Activated T-cell treated with anti-CD3 and anti-CD28 coated beads, Interleukin-2, amount 50 U/mL, for 48 hours (primary cell): Measurements from ENCODE around the gene NFKBIL1.
A peak's percentile ranks its signal among the peaks of the same experiment; 100 is the strongest.
"Not testable (repeated sequence)": the region's sequence is repeated elsewhere in the genome, so short reads cannot be mapped to it uniquely, and the experiment has no call there.

Experiments
- DNase-seq, 2 experiments: peaks; one replicate each; pipeline ENCODE4 v3.0.0-alpha.2; 2020

NFKBIL1 gene, protein sequence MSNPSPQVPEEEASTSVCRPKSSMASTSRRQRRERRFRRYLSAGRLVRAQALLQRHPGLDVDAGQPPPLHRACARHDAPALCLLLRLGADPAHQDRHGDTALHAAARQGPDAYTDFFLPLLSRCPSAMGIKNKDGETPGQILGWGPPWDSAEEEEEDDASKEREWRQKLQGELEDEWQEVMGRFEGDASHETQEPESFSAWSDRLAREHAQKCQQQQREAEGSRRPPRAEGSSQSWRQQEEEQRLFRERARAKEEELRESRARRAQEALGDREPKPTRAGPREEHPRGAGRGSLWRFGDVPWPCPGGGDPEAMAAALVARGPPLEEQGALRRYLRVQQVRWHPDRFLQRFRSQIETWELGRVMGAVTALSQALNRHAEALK

DNA sequence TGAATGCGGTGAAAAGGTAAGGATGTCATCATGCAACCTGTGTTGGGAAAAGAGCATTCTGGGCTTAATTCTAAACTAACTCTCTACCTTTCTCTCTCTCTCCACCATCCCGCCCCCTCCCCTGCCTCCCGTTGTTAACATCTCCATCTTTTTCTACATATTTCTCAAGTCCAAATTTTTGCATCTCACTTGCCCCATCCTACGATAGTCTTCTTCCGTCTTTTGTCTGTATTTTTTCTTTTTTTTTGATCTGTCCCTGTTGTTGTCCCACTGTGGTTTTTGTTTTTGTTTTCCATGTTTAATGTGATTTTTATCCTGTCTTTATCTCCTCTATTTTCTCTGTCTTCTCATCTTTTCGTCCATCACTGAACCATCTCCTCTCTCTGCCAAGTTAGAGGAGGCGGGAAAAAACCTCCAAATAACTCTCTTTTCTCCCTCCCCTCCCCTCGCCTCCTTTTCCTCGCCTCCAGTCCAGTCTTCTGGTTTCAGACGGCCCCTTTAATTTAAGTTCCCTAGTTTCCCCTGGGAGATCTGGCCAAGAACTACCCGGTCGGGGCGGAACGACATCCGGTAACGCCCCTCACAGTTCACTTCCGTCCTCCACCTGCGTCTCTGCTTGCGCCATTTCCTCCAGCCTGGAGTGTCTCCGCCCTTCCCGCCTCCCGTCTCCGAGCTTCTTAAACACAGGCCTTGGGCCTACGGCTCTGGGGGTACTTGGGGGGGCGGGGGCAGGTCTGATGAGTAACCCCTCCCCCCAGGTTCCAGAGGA lies at the start of gene NFKBIL1:
TSS of gene NFKBIL1 (plus strand) at position 651 of the 769 bp plus-strand sequence. CDS start at position 738, 87 bp downstream.
- DNase-seq = peak; percentile 93 to 95

DNA sequence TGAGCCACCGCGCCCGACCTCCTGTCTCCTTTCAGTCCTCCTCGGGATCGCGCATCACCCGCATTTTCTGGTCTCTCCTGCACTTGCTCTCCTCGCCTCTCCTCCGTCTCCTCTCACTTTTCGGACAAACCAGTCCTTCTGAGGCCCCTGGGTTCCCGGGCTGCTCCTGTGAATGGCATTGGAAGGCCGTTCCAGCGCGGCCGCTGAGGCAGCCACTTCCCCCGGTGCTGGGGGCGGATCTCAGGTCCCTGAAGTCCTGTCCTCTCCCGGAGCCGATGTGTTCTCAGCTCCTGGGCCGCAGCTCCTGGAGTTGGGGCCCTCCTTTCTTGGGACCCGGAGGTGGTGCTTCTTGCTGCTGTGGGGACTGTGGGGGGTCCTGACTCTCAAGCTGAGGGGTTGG lies 48.7 kb upstream of the NFKBIL1 start:
- peak in 1 of 2 experiments; percentile 33 for DNase-seq

DNA sequence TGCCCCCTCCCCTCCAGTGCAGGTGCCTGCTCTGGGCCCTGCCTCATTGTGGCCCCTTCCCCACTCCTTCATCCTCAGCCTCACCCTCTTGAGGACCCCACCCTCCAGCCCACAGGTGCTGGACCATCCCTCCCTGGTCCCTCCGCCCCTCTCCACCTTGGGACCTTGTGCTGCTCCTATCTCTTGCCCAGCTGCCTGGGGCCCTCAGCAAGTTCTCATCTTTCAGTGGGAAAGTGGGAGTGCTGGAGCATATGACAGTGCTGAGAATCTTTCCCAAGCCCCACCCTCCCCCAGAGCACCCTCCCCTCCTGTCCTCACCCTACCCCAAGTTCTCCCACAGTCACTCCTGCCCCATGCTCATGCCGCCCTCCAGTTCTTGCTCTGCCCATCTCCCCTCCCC lies 47.8 kb upstream of the NFKBIL1 start:
- DNase-seq = not testable (repeated sequence)

DNA sequence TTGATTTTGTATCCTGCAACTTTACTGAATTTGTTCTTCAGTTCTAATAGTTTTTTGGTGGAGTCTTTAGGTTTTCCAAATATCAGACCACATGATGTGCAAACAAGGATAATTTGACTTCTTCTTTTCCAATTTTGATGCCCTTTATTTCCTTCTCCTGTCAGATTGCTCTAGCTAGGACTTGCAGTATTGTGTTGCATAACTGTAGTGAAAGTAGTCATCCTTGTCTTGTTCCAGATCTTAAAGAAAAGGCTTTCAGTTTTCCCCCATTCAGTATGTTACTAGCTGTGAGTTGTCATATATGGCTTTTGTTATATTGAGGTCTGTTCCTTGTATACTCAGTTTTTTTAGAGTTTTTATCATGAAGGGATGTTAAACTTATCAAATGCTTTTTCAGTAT lies 44.8 kb upstream of the NFKBIL1 start:
- no peak for DNase-seq

DNA sequence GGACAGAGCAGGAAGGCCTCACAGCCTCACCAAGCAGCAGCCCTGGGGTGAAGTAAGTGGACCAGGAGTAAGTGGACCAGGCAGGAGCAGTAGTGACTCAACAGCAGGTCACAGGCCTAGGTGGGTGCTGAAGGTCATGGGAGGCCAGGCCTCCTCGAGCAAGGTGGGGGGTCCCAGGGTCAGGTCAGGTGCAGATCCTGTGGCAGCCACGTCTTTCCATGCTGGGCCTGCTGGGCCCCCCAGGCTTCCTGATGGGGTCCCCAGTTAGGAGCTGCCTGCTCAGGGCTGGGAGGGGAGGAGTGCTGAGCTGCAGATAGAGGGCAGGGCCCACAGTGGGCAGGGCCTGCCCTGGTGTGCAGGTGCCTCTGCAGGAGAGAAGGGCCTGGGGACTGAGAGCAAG lies 38.4 kb upstream of the NFKBIL1 start:
- DNase-seq = not testable (repeated sequence)

DNA sequence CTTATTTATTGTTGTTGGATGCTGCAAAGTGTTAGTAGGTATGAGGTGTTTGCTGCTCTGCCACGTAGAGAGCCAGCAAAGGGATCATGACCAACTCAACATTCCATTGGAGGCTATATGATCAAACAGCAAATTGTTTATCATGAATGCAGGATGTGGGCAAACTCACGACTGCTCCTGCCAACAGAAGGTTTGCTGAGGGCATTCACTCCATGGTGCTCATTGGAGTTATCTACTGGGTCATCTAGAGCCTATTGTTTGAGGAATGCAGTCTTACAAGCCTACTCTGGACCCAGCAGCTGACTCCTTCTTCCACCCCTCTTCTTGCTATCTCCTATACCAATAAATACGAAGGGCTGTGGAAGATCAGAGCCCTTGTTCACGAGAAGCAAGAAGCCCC lies 37.4 kb upstream of the NFKBIL1 start:
- no peak for DNase-seq

DNA sequence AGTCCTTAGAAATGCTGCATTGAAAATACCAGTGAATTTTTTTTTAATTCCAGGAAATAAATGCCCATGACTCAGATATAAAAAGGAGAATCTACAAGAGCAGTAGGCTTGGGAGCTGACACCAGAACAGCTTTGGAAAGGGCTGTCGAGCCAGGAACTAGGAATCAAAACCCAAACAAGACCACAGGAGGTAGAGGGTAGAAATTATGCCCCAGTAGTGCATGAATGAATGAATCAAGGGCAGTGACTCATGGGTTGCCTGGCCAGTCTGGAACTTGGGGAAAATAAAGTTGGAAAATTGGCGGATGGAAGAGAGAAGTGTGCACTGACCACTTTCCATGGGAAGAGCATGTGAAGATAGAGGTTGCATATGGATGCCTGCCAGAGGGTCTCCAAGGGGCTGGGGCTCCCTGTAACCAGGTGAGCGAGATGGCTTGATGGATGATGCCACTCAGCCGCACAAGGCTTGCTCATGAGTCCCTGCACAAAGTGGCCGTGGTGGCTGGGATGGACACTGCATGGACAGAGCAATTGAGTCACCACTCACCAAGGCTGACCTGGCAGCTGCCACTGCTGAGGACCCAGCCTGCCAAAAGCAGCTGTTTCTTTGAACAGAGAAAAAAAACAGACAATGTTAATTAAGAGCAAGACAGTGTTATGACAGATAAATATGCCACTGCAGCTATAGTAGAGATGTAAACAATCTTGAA lies 33.8 kb upstream of the NFKBIL1 start:
- DNase-seq = peak in 1 of 2 experiments; percentile 12

DNA sequence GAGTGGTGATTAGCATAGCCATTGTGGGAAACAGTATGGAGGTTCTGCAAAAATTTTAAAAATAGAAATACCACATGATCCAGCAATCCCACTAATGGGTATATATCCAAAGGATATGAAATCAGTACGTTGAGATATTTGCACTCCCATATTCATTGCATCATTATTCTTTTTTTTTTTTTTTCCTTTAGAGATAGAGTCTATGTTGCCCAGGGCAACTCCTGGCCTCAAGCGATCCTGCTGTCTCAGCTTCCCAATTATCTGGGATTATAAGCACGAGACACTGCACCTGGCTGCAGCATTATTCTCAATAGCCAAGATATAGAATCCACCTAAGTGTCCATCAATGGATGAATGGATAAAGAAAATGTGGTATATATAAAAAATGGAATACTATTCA lies 25.6 kb upstream of the NFKBIL1 start:
- DNase-seq = no peak

DNA sequence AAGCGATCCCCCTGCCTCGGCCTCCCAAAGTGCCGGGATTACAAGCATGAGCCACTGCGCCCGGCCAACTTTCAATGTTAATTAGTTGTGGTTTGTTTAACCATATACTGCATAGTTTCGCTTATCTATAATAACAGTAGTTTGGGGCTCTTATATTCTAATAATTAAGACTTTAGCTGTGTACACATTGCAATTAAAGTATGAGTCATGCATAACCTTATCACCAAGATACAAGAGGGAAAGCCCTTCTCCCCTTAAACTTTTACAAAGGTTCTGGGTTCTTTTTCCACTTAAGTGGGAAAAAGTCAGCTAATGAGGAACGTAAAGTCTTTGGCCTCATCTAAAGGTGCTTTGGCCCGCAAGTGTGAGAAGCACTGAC lies 21.9 kb upstream of the NFKBIL1 start:
- DNase-seq = no peak

DNA sequence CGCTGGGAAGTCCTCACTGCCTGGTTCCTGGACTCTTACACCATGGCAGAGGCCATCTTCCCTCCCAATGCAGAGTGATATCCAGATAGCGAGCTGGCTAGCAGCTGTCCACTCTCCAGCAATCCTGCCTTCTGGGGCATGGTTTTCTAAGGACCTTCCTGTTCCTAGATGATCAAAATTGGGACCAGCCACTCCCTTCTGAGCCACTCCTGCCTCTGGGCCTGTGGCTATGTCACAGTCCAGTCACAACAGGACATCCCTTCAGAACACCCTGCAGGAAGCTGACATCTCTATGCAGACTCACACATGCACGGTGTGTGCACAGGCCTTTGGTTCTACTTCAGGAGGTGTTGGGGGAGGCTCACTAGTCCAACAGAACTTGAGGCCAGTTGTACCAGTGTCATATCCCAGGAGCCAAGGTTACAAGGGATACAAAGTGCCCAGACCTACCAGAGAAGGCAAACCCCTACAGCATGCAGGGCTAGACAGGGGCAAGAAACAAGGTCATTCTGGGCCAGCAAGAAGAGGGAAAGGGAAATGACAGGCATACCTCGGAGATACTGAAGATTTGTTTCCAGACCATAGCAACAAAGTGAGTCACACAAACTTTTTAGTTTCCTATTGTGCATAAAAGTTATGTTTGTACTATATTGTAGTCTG lies 21.3 kb upstream of the NFKBIL1 start:
- DNase-seq = peak; percentile 18 to 19

DNA sequence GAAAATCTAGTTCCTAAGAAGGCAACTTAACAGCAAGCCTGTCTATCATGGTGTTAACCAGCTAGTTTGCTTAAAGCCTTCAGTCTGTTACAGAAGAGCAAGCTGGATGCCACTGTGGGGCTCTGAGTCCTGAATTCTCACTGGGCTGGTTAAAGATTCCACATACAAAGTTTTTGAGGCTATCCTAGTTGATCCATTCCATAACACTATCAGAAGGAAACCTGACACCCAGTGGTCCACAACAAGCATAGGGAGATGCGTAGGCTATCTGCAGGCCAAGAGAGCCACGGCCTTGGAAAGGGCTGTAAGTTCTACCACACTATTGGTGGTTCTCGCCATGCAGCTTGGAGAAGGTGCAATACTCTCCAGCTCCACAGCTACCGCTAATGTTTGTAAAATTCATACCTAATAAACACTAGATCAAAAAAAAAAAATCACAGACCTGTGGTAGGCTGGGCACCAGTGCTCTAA lies 19.1 kb upstream of the NFKBIL1 start:
- DNase-seq = peak in 1 of 2 experiments; percentile 23

DNA sequence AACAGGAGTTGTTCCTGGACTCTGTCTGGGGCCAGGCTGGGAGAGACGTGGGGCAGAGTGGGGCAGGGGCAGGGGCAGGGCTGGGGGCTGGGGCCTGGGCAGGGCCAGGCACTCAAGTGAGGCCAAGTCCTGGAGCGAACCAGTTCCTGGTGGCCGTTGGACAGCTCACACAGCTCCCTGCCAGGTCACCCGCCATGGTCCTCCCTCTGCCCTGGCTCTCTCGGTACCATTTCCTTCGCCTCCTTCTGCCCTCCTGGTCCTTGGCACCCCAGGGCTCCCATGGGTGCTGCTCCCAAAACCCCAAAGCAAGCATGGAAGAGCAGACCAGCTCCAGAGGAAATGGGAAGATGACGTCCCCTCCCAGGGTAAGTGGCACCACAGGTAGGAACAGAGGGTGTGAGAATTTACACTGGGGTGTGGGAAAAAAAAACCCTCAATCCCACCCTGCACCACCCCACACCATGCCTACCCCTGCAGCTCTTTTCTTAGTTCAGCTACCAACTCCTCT lies 18.5 kb upstream of the NFKBIL1 start, which contains the start of gene MCCD1:
TSS of gene MCCD1 (plus strand) at position 142 of the 508 bp plus-strand sequence. CDS start at position 195, 53 bp downstream.
- DNase-seq = no peak

DNA sequence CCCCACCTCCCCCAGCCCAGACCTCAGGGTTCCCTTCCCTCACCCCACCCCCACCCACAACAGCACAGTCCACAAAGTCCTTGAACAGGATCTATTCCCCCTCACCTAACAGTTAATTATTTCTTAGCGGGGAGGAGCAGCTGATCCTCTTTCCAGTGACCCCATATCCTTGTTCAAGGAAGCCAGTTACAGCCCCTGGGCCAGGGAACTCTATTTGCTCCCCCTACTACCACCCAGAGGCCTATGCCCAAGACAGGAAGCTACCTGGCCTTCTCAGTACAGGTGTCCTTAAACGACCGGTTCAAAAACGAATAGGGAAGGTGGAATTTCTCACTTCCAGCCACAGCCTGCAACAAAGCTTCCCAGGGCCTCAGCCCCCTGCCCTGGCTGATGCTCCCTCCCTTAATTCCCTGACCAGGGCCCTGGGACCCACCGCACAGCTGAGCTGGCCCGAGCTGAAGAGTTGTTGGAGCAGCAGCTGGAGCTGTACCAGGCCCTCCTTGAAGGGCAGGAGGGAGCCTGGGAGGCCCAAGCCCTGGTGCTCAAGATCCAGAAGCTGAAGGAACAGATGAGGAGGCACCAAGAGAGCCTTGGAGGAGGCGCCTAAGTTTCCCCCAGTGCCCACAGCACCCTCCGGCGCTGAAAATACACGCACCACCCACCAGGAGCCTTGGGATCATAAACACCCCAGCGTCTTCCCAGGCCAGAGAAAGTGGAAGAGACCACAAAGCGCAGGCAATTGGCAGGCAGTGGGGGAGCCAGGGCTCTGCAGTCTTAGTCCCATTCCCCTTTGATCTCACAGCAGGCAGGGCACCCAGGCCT lies 17.9 kb upstream of the NFKBIL1 start:
- DNase-seq = no peak

DNA sequence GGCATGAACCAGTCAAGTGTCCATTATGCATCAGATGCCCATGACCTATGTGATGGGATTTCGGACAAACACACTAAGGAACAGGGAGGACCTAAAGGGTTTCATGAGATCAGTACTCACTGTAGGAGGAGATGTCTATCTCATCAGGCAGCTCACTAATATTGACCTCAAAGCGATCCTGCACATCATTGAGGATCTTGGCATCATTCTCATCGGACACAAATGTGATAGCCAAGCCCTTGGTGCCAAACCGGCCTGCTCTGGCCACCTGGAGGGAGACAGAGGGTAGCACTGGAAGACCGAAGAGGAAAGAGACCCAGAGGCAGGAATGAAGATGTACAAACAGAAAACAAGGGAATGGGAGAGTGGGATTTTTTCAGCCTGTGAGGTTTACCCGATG lies 16.7 kb upstream of the NFKBIL1 start:
- no peak for DNase-seq

DNA sequence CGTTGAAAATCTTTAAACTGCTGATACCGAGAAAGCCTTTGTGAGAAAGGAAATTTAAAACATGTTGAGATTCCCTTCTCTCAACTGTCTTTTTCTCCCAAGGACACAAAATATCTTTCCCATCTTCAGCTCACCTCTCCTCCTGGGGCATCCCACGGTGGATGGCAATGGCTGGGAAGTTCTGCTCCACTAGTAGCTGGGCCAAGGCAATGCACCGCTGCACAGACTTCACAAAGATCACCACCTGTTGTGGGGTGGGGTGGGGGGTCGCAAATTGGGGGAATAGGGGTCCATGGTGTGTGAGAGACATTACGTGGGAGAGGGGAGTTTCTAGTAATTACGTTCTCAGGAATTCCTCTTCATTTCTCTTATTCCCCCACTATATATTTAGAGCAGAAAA lies 16.2 kb upstream of the NFKBIL1 start:
- DNase-seq = peak in 1 of 2 experiments; percentile 15

DNA sequence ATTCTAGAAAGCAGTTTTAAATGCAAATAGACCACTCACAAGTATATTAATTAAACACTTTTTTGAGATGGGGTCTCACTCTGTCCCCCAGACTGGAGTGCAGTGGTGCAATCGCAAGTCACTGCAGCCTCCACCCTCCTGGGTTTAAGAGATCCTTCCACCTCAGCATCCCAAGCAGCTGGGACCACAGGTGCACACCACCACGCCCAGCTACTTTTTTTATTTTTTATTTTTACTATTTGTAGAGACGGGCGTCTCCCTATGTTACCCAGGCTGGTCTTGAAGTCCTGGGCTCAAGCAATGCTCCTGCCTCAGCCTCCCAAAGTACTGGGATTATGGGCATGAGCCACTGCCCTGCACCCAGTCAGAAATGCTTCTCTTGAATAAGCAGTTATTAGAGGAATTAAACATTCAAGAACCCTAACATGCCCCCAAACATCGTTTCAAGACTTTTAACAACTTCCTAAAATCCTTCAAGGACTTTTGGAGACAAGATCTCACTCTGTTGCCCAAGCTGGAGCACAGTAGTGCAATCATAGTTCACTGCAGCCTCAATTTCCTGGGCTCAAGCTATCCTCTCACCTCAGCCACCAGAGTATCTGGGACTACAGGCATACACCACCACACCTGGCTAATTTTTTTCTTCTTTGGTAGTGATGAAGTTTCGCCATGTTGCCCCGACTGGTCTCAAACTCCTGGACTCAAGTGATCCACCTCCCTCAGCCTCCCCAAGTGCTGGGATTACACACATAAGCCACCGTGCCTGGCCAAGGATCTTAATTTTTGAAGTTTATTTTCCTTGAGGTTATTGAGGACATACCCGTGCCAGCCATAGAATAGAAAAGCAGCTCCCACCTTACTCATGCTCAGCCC lies 15.4 kb upstream of the NFKBIL1 start:
- DNase-seq = peak in 1 of 2 experiments; percentile 15

DNA sequence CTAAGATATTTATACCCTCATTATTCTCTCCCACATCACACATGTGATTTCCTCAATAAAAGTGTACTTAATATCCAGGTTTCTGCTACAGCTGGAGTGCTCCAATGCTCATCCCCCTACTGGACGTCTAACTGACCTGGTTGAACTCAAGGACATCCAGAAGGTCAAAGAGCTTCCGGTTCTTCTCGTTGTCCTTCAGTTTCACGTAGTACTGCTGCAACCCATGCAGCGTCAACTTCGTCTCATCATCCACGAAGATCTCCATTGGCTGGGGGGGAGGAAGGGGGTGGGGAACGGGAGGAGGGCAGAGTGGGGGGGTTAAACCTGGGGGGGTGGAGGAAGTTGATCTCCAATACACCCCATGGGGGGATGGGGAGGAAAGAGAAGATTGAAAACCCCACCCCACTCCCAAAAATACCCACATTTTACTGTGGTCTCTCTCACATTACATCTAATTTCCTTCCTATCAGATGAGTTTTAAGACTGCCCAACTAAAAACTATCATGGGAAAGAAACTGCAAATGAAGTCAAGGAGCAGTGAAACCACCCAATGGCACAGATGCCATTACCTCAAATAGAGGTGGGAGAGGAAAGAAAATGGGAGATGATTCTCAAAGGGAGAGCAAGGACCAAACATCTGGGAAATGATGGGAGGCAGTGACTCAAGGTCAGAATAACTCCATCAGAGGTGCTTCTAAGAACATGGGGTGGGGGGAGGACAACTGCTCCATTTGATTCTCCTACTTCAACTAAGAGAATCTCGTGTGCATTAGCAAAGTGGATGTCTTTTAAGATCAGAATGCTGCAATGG lies 14.6 kb upstream of the NFKBIL1 start:
- DNase-seq = peak in 1 of 2 experiments; percentile 15

DNA sequence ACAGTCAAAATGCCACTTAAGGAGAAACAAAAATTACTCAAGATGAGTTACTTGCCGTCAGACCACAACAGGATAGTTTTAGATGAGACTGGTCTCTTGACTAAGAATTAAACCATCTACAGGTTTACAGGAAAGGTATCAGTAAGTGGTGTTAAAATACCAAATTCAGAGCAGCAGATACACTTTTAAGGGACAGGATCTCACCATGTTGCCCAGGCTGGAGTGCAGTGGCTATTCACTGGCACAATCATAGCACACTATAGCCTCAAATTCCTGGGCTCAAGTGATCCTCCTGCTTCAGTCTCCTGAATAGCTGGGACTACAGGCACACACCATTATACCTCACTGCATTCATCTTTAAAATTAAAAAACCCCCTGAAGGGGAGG lies 14.0 kb upstream of the NFKBIL1 start:
- peak in 1 of 2 experiments; percentile 14 for DNase-seq

DNA sequence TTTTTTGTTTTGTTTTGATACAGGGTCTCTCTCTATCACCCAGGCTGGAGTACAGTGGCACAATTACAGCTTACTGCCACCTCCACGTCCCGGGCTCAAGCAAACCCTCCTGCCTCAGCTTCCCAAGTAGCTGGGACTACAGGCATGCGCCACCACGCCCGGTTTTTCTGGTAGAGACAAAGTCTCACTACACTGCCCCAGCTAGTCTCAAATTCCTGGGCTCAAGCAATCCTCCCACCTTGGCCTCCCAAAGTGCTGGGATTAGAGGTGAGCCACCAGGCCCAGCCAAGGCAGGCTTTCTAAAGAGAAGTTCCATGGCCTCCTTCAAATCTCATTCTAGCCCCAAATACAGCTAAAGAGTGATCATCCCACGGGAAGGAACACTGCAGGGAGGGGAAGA lies 13.4 kb upstream of the NFKBIL1 start:
- DNase-seq = peak in 1 of 2 experiments; percentile 21
